A204.1 (cell line): Measurements from ENCODE around the gene HNRNPH1.
"Not testable (repeated sequence)": the region's sequence is repeated elsewhere in the genome, so short reads cannot be mapped to it uniquely, and the experiment has no call there.

Source experiments
- FAIRE-seq: peaks from 2 replicates; lab custom pipeline; 2012; peaks lifted over from hg19 to GRCh38; lab: Jason Lieb, UNC

The HNRNPH1 gene

GRCh38 chr5:179623003-179623905 lies at the start of gene HNRNPH1:
TSS of gene HNRNPH1 (minus strand) at chr5:179623671. CDS start at chr5:179623133, 538 bp downstream.
- peak; percentile 96 for FAIRE-seq

- FAIRE-seq: no peak
Measured at GRCh38 chr5:179668391-179668790, 44.9 kb upstream of the HNRNPH1 start.

- FAIRE-seq: not testable (repeated sequence)
Measured at GRCh38 chr5:179661647-179662046, 38.2 kb upstream of the HNRNPH1 start.

GRCh38 chr5:179658179-179658856 lies 34.8 kb upstream of the HNRNPH1 start:
- FAIRE-seq: not testable (repeated sequence)

GRCh38 chr5:179657302-179658178 lies 34.1 kb upstream of the HNRNPH1 start:
- not testable (repeated sequence) for FAIRE-seq

- FAIRE-seq: not testable (repeated sequence)
Measured at GRCh38 chr5:179653135-179653534, 29.7 kb upstream of the HNRNPH1 start.

- not testable (repeated sequence) for FAIRE-seq
Measured at GRCh38 chr5:179650245-179650644, 26.8 kb upstream of the HNRNPH1 start.

GRCh38 chr5:179649166-179649703 lies 25.8 kb upstream of the HNRNPH1 start:
- FAIRE-seq: not testable (repeated sequence)

GRCh38 chr5:179648410-179648809 lies 24.9 kb upstream of the HNRNPH1 start:
- no peak for FAIRE-seq

GRCh38 chr5:179644766-179645165 lies 21.3 kb upstream of the HNRNPH1 start:
- FAIRE-seq: not testable (repeated sequence)

- FAIRE-seq: not testable (repeated sequence)
Measured at GRCh38 chr5:179643141-179643920, 19.9 kb upstream of the HNRNPH1 start.

GRCh38 chr5:179642626-179643025 lies 19.2 kb upstream of the HNRNPH1 start:
- FAIRE-seq: not testable (repeated sequence)

GRCh38 chr5:179641745-179642144 lies 18.3 kb upstream of the HNRNPH1 start:
- FAIRE-seq: not testable (repeated sequence)

- not testable (repeated sequence) for FAIRE-seq
Measured at GRCh38 chr5:179639296-179639695, 15.8 kb upstream of the HNRNPH1 start.

- FAIRE-seq: not testable (repeated sequence)
Measured at GRCh38 chr5:179634370-179635172, 11.1 kb upstream of the HNRNPH1 start.

- not testable (repeated sequence) for FAIRE-seq
Measured at GRCh38 chr5:179633501-179634369, 10.3 kb upstream of the HNRNPH1 start.

GRCh38 chr5:179624841-179625271 lies 1.4 kb upstream of the HNRNPH1 start:
- FAIRE-seq: no peak

- no peak for FAIRE-seq
Measured at GRCh38 chr5:179623906-179624741, 653 bp upstream of the HNRNPH1 start.
